ENCODE data around the gene RAB7B.

RAB7B gene

GRCh38 chr1:206004826-206005225 lies 1.6 kb upstream of the RAB7B start:
- H3K56ac ChIP-seq (ENCODE audit: low read length): no peak overlapping the region
- no peak overlapping the region for H3K4me2 ChIP-seq (ENCODE audit: low read length)
- H3K27me3 ChIP-seq (ENCODE audit: insufficient read depth, low read length, poor library complexity): no peaks in the 10 kb centered on the region
- no peaks in the 10 kb centered on the region for H3K4me1 ChIP-seq (ENCODE audit: control insufficient read depth, low read depth, low read length)
- no peak overlapping the region for H3K18ac ChIP-seq (ENCODE audit: low read length)
- no peaks in the 10 kb centered on the region for H3K36me3 ChIP-seq (ENCODE audit: control insufficient read depth, insufficient read depth, low read length)
- no peak overlapping the region for H2BK15ac ChIP-seq (replicated peaks; ENCODE audit: low read depth)
- no peak overlapping the region for H3K9ac ChIP-seq (ENCODE audit: low read length)
- H2BK5ac ChIP-seq (ENCODE audit: low read length): no peak overlapping the region
- H3K79me1 ChIP-seq (ENCODE audit: low read length): no peaks in the 10 kb centered on the region
- no peak overlapping the region for H3K27ac ChIP-seq (ENCODE audit: low read depth, low read length)
- no peak overlapping the region for H3K4ac ChIP-seq (ENCODE audit: low read depth, low read length)
- H4K8ac ChIP-seq (ENCODE audit: low read depth, low read length): no peak overlapping the region
- no peaks in the 10 kb centered on the region for H3K79me2 ChIP-seq (ENCODE audit: control insufficient read depth, insufficient read depth, low read length)
- H2BK120ac ChIP-seq (ENCODE audit: low read depth, low read length): no peak overlapping the region
- H3K4me3 ChIP-seq (ENCODE audit: low read length): no peak overlapping the region
- no peak for DNase-seq
- no peak overlapping the region for H2AK5ac ChIP-seq (ENCODE audit: low read length)
- H4K5ac ChIP-seq (ENCODE audit: low read length): no peak overlapping the region
- H3K23ac ChIP-seq (ENCODE audit: low read length): no peak overlapping the region
- WGBS (ENCODE audit: extremely low coverage, insufficient coverage, low lambda C conversion rate): no CpG with 5 or more reads among the region's 12 CpGs

GRCh38 chr1:206003854-206004800 lies 932 bp upstream of the RAB7B start:
- Histone ChIP-seq H2BK5ac (ENCODE audit: low read length) (no peak overlapping the region), H4K8ac (ENCODE audit: low read depth, low read length) (no peak overlapping the region), H3K27ac (ENCODE audit: low read depth, low read length) (no peak overlapping the region), H3K4ac (ENCODE audit: low read depth, low read length) (no peak overlapping the region), H3K4me2 (ENCODE audit: low read length) (no peak overlapping the region), H3K36me3 (ENCODE audit: control insufficient read depth, insufficient read depth, low read length) (no peaks in the 10 kb centered on the region), H3K18ac (ENCODE audit: low read length) (no peak overlapping the region), H2AK5ac (ENCODE audit: low read length) (no peak overlapping the region), H3K56ac (ENCODE audit: low read length) (no peak overlapping the region), H3K9ac (ENCODE audit: low read length) (no peak overlapping the region), H3K27me3 (ENCODE audit: insufficient read depth, low read length, poor library complexity) (no peaks in the 10 kb centered on the region), H3K4me3 (ENCODE audit: low read length) (no peak overlapping the region), H3K79me2 (ENCODE audit: control insufficient read depth, insufficient read depth, low read length) (no peaks in the 10 kb centered on the region), H2BK120ac (ENCODE audit: low read depth, low read length) (no peak overlapping the region), H4K5ac (ENCODE audit: low read length) (no peak overlapping the region), H3K79me1 (ENCODE audit: low read length) (no peaks in the 10 kb centered on the region), H3K4me1 (ENCODE audit: control insufficient read depth, low read depth, low read length) (no peaks in the 10 kb centered on the region), H3K23ac (ENCODE audit: low read length) (no peak overlapping the region), H2BK15ac (replicated peaks; ENCODE audit: low read depth) (no peak overlapping the region)
- WGBS (ENCODE audit: extremely low coverage, insufficient coverage, low lambda C conversion rate): 100% methylated on average over 7 of the region's 7 CpGs
- DNase-seq: no peak

GRCh38 chr1:206002160-206002559 lies 1.0 kb downstream of the RAB7B start:
- no peak overlapping the region for H2BK15ac ChIP-seq (replicated peaks; ENCODE audit: low read depth)
- no peak overlapping the region for H2BK5ac ChIP-seq (ENCODE audit: low read length)
- H3K79me2 ChIP-seq (ENCODE audit: control insufficient read depth, insufficient read depth, low read length): no peaks in the 10 kb centered on the region
- H3K56ac ChIP-seq (ENCODE audit: low read length): no peak overlapping the region
- no peak overlapping the region for H3K27ac ChIP-seq (ENCODE audit: low read depth, low read length)
- H3K36me3 ChIP-seq (ENCODE audit: control insufficient read depth, insufficient read depth, low read length): no peaks in the 10 kb centered on the region
- H3K4me1 ChIP-seq (ENCODE audit: control insufficient read depth, low read depth, low read length): no peaks in the 10 kb centered on the region
- H4K8ac ChIP-seq (ENCODE audit: low read depth, low read length): no peak overlapping the region
- no peak overlapping the region for H3K4me3 ChIP-seq (ENCODE audit: low read length)
- H2BK120ac ChIP-seq (ENCODE audit: low read depth, low read length): no peak overlapping the region
- H3K9ac ChIP-seq (ENCODE audit: low read length): no peak overlapping the region
- no peak overlapping the region for H4K5ac ChIP-seq (ENCODE audit: low read length)
- H3K23ac ChIP-seq (ENCODE audit: low read length): no peak overlapping the region
- no peaks in the 10 kb centered on the region for H3K79me1 ChIP-seq (ENCODE audit: low read length)
- H2AK5ac ChIP-seq (ENCODE audit: low read length): no peak overlapping the region
- DNase-seq: no peak
- H3K18ac ChIP-seq (ENCODE audit: low read length): no peak overlapping the region
- no peaks in the 10 kb centered on the region for H3K27me3 ChIP-seq (ENCODE audit: insufficient read depth, low read length, poor library complexity)
- H3K4ac ChIP-seq (ENCODE audit: low read depth, low read length): no peak overlapping the region
- no peak overlapping the region for H3K4me2 ChIP-seq (ENCODE audit: low read length)
- no CpG with 5 or more reads among the region's 3 CpGs for WGBS (ENCODE audit: extremely low coverage, insufficient coverage, low lambda C conversion rate)

- Histone ChIP-seq H3K27me3 (ENCODE audit: insufficient read depth, low read length, poor library complexity) (no peaks in the 10 kb centered on the region), H3K4ac (ENCODE audit: low read depth, low read length) (no peak overlapping the region), H3K9ac (ENCODE audit: low read length) (no peak overlapping the region), H3K27ac (ENCODE audit: low read depth, low read length) (no peak overlapping the region), H2BK120ac (ENCODE audit: low read depth, low read length) (no peak overlapping the region), H3K4me3 (ENCODE audit: low read length) (no peak overlapping the region), H2BK5ac (ENCODE audit: low read length) (no peak overlapping the region), H2BK15ac (replicated peaks; ENCODE audit: low read depth) (no peak overlapping the region), H3K56ac (ENCODE audit: low read length) (peak overlapping the region; percentile 12), H2AK5ac (ENCODE audit: low read length) (no peak overlapping the region), H3K79me1 (ENCODE audit: low read length) (no peaks in the 10 kb centered on the region), H3K36me3 (ENCODE audit: control insufficient read depth, insufficient read depth, low read length) (no peaks in the 10 kb centered on the region), H3K23ac (ENCODE audit: low read length) (no peak overlapping the region), H4K5ac (ENCODE audit: low read length) (no peak overlapping the region), H3K4me1 (ENCODE audit: control insufficient read depth, low read depth, low read length) (no peaks in the 10 kb centered on the region), H3K4me2 (ENCODE audit: low read length) (no peak overlapping the region), H3K18ac (ENCODE audit: low read length) (no peak overlapping the region), H4K8ac (ENCODE audit: low read depth, low read length) (no peak overlapping the region), H3K79me2 (ENCODE audit: control insufficient read depth, insufficient read depth, low read length) (no peaks in the 10 kb centered on the region)
- peak; percentile 78 for DNase-seq
- no CpG with 5 or more reads among the region's 3 CpGs for WGBS (ENCODE audit: extremely low coverage, insufficient coverage, low lambda C conversion rate)
Measured at GRCh38 chr1:206001476-206001888, 1.7 kb downstream of the RAB7B start.

- H3K9ac ChIP-seq (ENCODE audit: low read length): no peak overlapping the region
- no peak overlapping the region for H2BK120ac ChIP-seq (ENCODE audit: low read depth, low read length)
- no peak overlapping the region for H3K4ac ChIP-seq (ENCODE audit: low read depth, low read length)
- H3K27me3 ChIP-seq (ENCODE audit: insufficient read depth, low read length, poor library complexity): no peaks in the 10 kb centered on the region
- WGBS (ENCODE audit: extremely low coverage, insufficient coverage, low lambda C conversion rate): no CpG with 5 or more reads among the region's 8 CpGs
- H3K79me2 ChIP-seq (ENCODE audit: control insufficient read depth, insufficient read depth, low read length): no peaks in the 10 kb centered on the region
- H3K4me2 ChIP-seq (ENCODE audit: low read length): no peak overlapping the region
- H2AK5ac ChIP-seq (ENCODE audit: low read length): no peak overlapping the region
- no peaks in the 10 kb centered on the region for H3K79me1 ChIP-seq (ENCODE audit: low read length)
- H3K4me3 ChIP-seq (ENCODE audit: low read length): no peak overlapping the region
- no peak overlapping the region for H4K8ac ChIP-seq (ENCODE audit: low read depth, low read length)
- no peak overlapping the region for H2BK5ac ChIP-seq (ENCODE audit: low read length)
- no peaks in the 10 kb centered on the region for H3K4me1 ChIP-seq (ENCODE audit: control insufficient read depth, low read depth, low read length)
- H3K36me3 ChIP-seq (ENCODE audit: control insufficient read depth, insufficient read depth, low read length): no peaks in the 10 kb centered on the region
- H3K27ac ChIP-seq (ENCODE audit: low read depth, low read length): no peak overlapping the region
- H2BK15ac ChIP-seq (replicated peaks; ENCODE audit: low read depth): no peak overlapping the region
- H4K5ac ChIP-seq (ENCODE audit: low read length): no peak overlapping the region
- no peak overlapping the region for H3K23ac ChIP-seq (ENCODE audit: low read length)
- H3K56ac ChIP-seq (ENCODE audit: low read length): no peak overlapping the region
- no peak for DNase-seq
- H3K18ac ChIP-seq (ENCODE audit: low read length): no peak overlapping the region
Measured at GRCh38 chr1:206000641-206001339, 2.4 kb downstream of the RAB7B start.

Data from mesendoderm (in vitro differentiated cells).